Hepatic stellate cell (primary cell): ENCODE measurements around the gene AQP12B.

Source experiments
- DNase-seq: peaks from one replicate; pipeline ENCODE4 v3.0.0; 2011; ENCODE audit warnings: low spot score

The AQP12B gene

DNA sequence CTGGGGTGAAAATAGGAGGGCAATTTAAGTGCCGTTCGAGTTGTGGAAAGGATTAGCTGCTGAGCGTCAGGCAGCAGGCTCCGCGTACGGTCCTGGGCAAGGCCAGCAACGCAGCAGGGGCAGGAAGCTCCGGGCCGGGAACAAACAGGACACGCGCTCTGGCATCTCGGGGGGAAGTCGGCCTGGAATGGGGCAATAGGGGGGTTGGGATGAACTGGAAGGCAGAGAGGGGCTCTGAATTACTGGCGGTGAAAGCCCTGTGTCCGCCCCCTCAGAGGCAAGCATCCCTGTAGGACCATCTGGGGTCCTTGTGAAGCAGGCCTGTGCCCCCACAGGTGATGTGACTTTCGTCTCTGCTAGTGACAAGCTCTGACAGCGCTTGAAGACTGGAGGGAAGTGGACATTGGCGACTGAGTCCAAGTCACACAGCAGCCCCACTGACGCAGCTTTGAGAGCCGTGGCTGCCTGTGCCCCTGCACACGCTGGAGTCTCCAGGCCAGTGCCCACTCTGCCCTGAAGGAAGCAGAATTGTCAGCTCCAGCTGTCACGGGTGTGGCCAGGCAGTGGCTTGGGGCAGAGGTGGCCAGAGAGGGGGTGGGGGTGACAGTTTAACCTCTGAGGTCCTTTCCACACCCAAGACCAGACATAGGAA is 35.1 kb downstream of the AQP12B start:
- DNase-seq, result no peak

DNA sequence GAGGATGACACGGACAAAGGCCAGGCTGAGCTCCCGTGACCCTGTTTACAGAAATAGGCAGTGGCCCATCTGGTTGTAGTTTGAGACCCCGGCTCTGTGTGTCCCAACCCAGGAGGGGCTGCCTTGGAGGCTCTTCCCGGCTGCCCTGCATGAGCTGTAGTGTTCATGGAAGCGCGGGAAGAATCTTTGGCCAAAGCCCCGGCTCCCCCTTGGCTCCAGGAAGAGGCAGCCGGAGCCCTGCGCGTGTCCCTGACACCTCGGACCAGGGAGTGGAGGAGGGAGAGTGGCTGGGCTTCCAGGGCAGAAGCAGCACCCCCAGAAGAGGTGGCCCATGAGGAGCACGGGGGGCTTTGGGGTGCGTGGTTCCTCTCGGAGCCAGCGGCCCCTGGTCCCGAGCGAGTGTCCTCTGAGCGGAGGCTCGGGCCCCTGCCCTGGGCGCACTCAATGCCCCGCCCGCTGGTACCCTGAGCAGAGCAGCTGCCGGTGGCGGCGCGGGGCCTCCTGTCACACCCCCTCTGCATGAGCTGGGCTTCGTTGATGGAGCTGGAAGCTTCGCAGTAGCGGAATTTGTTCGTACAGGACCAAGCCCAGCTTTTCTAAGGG is 35.7 kb downstream of the AQP12B start:
- DNase-seq, result no peak

DNA sequence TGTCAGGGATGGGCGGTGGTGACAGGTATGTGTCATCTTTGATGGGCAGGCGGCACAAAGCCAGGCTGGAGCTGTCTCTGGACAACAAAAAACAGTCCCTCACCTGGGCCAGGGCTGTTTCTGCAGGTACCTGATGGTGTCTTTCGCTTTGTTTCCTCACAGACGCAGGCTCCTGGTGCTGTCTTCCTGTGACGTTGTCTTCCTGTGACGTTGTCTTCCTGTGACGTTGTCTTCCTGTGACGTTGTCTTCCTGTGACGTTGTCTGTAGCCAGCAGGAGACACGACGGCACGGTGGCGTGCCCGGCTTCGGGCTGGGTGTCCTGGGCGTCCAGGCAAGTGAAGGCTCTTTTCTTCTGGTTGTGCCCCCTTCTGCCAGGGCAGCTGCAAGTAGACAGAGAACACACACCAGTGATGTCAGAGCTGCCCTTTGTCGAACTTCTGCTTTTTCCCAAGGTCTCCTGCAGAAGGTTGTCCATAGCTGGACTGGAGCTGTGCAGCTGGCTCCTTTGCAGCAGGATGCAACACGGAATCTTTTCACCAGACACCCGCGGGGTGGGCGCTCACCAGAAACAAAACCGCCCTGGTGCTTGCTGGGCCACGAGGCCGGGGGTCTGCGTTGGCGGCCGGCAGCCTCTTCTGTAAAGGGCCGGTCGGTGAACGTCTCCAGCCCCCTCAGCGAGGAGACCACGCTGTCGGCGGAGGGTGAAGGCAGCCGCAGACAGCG is 36.3 kb downstream of the AQP12B start:
- no peak for DNase-seq

DNA sequence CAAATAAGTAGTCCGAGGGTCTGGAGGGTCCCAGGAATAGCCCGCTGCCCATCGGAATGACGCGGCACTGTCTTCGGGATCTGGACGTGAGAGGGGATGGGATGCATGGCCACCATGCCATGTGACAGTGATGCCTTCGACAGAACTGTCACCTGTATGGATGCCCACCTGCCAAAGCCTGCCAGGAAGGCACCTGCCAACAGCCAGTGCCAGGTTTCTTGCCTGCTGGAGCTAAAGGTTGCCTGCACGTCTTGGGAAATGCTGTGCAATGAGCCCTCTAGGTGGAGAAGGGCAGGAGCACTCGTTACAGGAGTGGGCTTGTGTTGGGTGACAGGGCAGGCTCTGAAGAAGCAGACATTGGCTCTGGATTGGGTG is 36.9 kb downstream of the AQP12B start:
- no peak for DNase-seq

DNA sequence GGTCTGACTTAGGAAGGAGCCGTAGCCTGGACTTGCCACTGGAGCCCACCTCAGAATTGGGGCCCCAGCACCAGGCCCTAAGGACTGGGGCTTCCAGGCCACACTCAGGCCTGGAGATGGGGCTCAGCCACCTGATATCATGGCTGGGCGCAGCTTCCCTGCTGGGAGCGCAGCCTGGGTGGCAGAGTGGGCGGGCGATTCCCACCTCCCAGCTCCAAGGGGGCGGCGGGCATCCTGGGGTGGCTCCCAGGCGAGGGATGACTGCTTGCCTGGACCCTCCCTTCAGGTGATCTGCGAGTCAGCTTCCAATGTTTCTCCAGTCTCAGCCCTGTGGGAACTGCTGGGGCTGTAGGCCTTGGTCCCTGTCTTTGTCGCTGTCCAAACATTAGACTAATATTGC is 37.3 kb downstream of the AQP12B start:
- DNase-seq, result no peak

DNA sequence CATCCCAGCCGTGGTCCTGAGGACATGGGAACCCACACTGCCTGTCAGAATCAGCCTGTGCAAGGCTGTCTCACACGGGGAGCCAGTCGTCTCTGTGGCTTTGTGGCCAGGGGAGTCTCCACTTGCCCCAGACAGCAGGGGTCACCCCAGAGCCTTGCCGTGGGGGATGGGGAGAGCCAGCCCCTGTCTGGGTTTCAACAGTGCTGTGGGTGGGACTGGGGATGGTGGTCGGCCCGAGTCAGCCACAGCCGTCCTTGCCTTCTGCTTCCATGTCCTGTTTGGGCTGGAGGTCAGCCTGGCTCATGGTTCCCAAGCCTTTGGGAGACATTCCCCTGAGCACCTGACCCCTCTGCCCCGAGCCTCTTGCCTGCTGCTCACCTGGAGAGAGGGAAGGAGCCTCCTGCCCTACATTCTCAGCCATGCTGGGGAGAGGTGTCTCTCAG is 37.8 kb downstream of the AQP12B start:
- DNase-seq, result no peak

DNA sequence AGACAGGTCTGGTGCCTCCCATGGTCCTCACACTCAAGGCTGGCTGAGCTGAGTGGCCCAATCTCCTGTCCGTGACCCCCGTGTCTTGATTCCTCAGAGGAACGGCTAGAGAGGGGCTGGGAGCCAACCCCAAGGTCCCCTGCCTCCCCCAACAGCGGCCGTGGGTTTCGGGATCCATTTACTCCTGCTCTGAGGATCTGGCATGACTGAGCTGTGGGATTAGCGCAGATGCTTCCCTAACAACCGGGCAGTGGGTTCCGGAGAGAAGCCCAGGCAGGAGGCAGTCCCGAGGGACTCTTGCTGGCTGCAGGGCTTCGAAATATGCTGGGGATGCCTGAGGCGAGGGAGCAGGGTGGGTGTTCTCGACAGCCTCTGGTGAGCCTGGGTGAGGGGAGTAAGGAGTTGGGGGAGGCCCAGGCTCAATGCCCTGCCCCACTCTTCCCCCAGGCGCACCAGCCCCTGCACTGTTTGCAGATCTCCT is 38.5 kb downstream of the AQP12B start:
- DNase-seq, result no peak

DNA sequence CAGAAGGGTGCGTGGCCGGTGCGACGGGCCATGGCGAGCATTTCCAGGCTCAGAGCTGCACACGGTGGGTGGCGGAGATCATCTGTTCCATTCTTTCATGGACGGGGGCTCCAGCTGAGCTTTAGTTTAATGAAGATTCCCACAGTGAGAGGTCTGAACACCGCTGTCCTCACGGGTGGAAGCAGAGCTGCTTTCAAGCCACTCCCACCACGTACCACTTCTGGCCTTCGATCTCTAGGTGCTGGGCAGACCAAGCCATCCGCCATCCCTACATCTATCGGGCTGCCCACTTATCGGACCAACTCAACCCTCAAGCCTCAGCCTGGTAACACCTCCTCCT is 38.9 kb downstream of the AQP12B start:
- DNase-seq, result no peak

DNA sequence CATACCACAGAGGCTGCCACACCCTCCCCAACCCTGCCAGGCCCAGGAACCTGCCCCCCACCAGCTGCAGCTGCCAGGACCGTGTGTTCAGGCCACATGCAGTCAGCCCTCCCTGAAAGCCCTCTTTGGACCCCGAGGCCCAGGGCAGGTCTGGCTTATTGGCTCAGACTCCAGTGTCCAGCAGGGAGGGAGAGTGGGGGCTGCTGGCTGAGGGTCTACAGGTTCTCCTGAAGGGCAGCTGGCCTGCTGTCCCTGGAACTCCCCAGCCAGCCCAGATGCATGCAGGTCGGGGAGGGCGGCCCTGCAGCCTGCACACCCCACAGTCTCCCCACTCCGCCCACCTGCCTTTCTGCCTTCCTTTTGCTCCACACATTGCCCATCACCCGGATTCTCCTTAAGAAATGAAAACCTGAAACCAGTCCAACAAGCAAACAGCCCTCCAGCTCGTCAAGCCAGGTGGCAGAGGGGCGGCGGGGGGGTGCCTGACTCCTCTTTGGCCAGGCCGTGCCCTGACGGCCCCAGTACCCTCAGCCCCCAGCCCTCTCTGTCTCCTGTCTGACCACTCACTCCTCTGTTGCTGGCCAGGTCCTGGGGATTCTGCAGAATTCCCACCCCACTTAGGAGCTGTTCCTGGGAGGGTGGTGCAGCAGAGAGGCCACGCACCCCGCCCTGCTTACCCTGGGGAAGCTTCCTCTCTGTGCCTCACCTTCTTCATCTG is 39.4 kb downstream of the AQP12B start:
- no peak for DNase-seq

DNA sequence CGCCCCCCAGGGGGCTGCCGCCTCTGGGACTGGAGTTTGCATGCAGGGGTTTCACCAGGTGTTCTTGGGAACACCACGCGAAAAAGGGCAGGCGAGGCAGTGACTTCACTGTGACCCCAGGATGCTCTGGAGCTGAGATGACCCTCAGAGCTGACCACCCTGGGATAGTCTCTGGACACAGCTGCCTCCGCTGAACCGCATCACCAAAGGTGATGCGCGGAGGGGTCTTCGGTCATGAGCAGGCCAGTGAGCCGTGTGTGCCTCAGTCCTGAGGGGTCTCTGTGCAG is 39.9 kb downstream of the AQP12B start:
- no peak for DNase-seq

DNA sequence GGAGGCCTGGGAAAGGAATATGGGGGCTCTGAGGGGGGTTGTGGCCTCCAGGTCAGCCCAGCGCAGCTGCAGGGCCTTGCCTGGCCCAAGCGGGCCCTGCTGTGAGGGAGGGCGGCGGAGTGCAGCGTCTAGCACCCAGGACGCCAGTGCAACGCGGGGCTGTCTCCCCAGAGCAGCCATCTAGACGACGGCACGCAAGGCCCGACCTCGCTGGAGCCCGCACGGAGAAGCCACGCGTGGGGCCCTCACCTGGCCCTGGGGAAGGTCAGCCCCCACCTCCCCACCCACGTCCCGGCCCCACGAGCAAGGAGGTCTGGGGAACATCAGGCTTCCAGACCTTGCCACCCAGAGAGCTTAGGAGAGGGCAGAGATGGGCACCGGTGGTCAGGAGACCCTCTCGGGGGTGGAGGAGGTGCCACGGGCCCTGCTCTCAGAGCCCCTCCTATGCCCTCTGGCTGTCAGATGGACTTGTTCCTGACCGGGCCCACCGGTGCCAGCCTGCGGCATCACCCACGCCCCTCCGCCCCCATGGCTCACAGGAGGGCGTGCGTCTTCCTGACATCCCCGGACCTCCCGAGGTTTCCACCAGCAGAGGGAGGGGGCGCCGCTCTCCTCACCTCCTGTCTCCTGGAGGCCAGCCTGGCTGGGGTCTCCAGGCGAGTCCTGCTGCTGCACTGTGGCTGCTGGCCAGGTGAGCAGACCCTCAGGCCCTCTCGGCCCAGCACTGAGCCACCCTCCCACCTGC is 40.5 kb downstream of the AQP12B start:
- DNase-seq, result no peak

DNA sequence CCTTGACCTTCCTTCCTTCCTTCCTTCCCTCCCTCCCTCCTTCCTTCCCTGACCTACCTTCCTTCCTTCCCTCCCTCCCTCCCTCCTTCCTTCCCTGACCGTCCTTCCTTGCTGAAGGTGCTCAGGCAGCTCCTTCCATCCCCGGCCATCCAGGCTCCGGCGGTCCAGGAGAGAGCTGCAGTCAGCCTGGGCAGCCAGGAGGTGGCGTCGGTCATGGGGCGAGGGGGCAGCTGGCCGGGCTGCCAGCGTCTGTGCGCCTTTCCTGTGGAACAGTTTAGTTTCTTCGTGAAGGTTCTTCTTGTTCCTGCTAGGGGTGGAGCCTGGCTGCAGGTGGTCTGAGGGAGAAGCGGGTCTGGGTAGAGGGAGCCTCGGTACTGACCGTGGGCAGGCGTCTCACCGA is 41.7 kb downstream of the AQP12B start:
- DNase-seq, result peak; percentile 64

DNA sequence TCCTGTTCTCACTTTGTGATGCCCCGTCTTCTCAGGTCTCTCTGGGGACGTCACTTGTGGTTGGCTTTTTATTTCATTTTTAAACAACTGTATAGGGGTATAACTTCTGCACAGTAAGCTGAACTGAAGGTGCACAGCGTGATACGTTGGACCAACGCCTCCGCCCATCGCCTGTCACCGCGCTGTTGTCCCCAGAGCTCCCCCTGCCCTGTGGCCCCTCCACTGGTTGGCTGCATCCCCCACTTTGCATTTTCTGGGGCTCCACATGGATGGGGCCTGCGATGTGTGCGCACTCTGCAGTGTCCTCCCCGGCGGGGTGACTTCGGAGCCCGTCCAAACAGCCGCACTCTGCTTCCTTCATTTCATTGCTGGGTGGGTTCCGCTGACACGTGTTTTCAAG is 43.1 kb downstream of the AQP12B start:
- DNase-seq, result no peak

DNA sequence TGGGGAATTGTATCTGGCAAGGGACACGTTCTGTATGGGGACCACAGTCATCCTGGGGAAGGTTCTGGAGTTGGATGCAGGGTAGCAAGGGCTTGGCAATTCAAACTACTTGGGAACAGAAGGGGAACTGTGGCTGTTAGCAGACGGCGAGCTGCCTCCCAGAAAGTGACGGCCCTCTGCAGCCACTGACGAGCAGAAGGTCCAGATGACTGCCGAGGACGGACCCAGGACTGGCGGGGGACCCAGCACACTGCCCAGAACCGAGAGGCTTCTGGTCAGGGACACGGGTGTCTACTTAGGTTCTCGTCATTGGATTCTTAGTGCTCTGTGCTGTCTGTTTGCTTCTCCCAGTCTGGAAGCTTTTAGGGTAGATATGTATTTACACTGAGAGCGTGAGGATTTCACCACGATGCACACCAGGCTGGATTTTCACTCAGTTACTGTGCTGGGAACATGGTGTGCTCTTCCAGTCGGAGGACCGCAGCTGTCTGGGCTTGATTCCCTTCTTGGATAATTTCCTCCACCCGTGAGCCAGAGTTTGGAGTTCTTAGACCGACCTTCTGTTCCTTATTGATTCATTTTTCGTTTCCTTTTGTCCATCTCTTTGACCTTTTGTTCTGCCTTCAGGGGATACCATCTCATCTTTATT is 44.0 kb downstream of the AQP12B start:
- no peak for DNase-seq

DNA sequence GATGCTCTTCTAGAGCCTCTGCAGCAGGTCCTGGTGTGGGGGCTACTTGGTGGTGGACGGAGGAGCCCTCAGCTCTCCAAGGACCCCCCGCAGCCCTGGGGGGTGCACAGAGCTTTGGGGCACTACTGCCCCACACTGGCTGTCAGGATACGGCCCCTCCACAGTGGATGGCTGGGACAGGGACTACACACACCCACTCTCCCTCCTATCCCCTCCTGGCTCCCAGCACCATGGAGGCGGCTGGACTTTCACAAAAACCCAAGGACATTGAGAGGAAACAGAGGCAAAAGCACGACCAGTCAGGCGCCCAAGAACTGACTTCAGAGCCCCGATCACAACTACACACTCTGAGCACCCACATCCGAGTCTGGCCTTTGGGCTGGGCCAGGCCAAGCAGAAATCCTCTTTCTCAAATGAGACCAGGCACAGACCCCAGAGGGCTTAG is 44.8 kb downstream of the AQP12B start:
- DNase-seq, result no peak

DNA sequence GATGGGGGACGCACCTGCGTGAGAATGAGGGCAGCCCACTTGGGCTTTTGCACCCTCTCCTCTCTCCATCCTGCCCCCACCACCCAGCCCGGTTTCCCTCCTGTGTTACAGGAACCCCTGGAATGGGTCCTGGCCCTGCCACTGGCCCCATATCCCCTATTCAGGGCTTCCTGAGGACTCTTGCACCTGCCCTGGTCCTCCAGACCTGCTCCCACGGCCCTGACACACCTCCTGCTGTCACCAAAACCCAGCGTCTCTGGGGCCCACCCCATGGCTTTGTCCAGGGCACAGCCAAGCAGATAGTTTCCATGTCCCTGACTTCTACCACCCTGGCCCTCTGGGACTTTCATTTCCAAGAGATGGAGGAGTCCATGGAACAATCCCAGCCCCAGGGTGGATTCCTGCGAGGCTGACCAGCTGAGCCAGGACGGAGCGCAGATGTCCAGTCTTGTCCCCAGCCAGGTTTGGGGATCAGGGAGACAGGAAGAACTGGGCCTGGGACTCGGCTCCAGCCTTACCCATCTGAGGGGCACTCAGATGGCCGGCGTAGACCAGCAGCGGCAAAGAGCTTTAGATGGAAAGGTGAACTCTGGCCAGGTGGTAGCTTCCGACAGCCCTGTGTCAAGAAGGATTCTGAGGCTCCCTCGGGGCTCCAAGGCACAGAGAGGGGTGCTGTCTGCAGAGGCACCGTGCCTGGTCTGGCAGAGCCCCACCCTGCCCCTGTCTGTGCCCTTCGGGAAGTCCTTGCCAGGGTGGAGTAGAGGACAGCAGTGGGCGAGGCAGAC is 45.4 kb downstream of the AQP12B start:
- no peak for DNase-seq

DNA sequence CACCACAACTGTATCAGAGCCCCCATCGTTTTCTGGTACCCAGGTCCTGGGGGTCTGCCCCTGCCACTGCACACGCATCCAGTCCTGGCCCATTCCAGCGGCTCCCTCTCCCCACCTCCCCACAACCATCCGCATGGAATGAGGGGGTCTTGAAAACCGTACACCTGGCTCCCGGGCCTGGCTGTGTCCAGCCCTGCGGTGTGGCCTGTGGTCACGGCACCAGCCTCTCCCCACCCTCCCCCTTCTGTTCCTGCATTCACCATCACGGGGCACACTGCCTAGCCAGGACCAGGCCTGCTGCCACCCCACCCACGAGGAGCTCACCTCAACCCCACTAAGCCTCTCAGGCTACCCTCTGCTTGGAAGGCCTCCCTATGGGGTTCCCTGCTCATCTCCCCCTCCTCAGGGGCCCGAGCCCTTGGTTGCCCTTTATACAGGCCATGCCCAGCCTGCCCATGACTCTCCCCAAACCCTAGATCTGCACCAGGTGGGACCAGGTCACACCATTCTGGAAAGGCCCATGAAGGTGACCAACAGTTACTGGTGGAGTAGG is 46.0 kb downstream of the AQP12B start:
- no peak for DNase-seq

DNA sequence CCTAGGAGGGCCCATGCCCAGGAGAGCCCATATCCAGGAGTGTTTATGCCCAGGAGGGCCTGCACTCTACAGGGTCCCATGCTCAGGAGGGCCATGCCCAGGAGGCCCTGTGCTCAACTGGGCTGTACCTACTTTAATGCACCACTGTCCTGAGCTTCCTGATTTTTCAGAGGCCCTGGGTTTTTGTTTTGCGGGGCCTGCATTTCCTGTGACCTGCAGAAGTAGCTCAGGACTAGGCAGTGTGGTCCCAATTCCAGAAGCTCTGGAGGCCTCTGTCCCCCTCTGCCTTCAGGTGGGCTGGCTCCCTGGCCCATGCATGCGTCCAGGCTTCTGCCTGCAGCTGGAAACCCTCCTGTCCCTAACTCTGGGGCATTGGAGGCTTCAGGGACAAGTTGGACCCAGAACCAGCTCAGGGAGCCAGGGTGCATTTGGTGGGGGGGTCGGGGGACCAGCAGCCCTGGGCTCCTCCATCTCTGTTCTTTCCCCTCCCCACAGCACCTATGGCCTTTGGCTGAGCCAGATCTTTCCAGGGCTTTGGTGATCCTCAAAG is 46.6 kb downstream of the AQP12B start:
- DNase-seq, result no peak

DNA sequence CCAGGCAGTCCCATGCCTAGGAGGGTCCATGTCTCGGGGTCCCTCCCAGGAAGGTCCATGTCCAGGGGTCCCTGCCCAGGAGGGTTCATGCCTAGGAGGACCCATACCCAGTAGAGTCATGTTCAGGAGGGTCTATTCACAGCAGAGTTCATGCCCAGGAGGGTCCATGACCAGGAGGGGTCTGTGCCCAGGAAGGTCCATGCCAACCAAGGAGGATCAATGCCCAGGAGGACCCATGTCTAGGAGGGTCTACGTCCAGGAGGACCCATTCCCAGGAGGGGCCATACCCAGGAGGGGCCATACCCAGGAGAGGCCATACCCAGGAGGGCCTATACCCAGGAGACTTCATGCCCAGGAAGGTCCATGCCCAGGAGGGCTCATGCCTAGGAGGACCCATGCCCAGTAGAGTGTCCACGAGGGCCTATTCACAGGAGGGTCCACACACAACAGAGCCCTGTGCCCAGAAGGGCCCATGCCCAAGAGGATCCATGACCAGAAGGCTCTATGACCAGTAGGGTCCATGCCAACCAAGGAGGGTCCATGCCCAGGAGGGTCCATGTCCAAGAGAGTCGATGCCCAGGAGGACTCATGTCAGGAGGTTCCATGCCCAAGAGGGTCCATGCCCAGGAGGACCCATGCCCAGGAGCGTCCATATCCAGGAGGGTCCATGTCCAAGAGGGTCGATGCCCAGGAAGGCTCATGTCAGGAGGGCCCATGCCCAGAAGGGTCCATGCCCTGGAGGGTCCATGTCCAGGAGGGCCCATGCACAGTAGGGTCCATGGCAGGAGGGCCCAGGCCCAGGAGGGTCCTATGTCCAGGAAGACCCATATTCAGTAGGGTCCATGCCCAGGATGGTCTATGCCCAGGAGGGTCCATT is 47.3 kb downstream of the AQP12B start:
- DNase-seq, result no peak
